B cell (primary cell): ENCODE measurements around the gene ITIH2. TPM values are rescaled to one million over a fixed set of nuclear protein-coding genes. Genes with fewer than 3 reads are reported as not detected.
"Not testable (repeated sequence)": the region's sequence is repeated elsewhere in the genome, so short reads cannot be mapped to it uniquely, and the experiment has no call there.

ENCODE experiments used
- ATAC-seq: fragments of 200-7000 bp; cut with Tn5 transposase; one replicate; pipeline ENCODE4 v1.10.0; 2021; ENCODE audit warnings: low read depth, mild to moderate bottlenecking, moderate number of reproducible peaks, moderate library complexity
- CTCF ChIA-PET: fragments of 350-600 bp; sonication (Branson Sonifier 250); formaldehyde crosslinking; loops from one replicate; lab custom pipeline; 2021; ENCODE audit warnings: antibody characterized with exemption, inconsistent platforms; lab: Charles Lee
- POLR2A ChIA-PET: fragments of 350-600 bp; sonication (Branson Sonifier 250); formaldehyde crosslinking; loops from one replicate; lab custom pipeline; 2021; ENCODE audit warnings: antibody characterized with exemption; lab: Charles Lee
- DNase-seq: peaks from one replicate; pipeline ENCODE4 v3.0.0; 2013
- H2AFZ ChIP-seq: 2 replicates; pipeline ENCODE4 v1.6.1; 2012; ENCODE audit warnings: mild to moderate bottlenecking, low read depth, low read length; ENCODE audit not compliant: insufficient read depth, poor library complexity, severe bottlenecking
- H3K27ac ChIP-seq, 2 donors: 1 replicate in 1 of 2; 2 replicates in 1 of 2; pipeline ENCODE4 v1.5.1; 2012 to 2013; ENCODE audit warnings: low read length in 2 of 2, mild to moderate bottlenecking in 2 of 2, moderate library complexity in 1 of 2
- H3K27me3 ChIP-seq, 4 experiments: fragments of 200-600 bp in 1 of 4; sonication (generic) in 1 of 4; replicated peaks in 1 of 4; 1 replicate in 2 of 4; 2 replicates in 2 of 4; pipeline versions ENCODE4 v1.6.1 to v1.7.0; 2013 to 2016; ENCODE audit warnings: low read length in 3 of 4, mild to moderate bottlenecking in 2 of 4, mixed read lengths in 1 of 4, moderate library complexity in 1 of 4; ENCODE audit not compliant: insufficient read depth in 4 of 4, control insufficient read depth in 3 of 4; ENCODE audit errors: control extremely low read depth in 1 of 4
- H3K36me3 ChIP-seq, 2 experiments: replicated peaks in 1 of 2; 1 replicate in 1 of 2; 2 replicates in 1 of 2; pipeline versions ENCODE4 v1.6.1 to v1.7.1; 2013; ENCODE audit warnings: low read length in 1 of 2; ENCODE audit not compliant: insufficient read depth in 2 of 2, control insufficient read depth in 1 of 2; ENCODE audit errors: control extremely low read depth in 1 of 2, extremely low read depth in 1 of 2
- H3K4me1 ChIP-seq, 2 donors: fragments of 200-600 bp in 1 of 2; sonication (generic) in 1 of 2; 1 replicate in 1 of 2; 2 replicates in 1 of 2; pipeline versions ENCODE4 v1.5.1 to v1.6.1; 2013 to 2017; ENCODE audit warnings: low read length in 2 of 2; ENCODE audit not compliant: control insufficient read depth in 2 of 2, insufficient read depth in 2 of 2
- H3K4me2 ChIP-seq: replicated peaks from 2 replicates; pipeline ENCODE3; 2012; ENCODE audit warnings: mild to moderate bottlenecking, low read depth, low read length; ENCODE audit not compliant: poor library complexity, severe bottlenecking
- H3K4me3 ChIP-seq, 5 experiments: fragments of 200-600 bp in 1 of 5; sonication (generic) in 1 of 5; 1 replicate in 3 of 5; 2 replicates in 2 of 5; pipeline versions ENCODE4 v1.5.1 to v1.7.0; 2011 to 2016; ENCODE audit warnings: low read length in 4 of 5, mild to moderate bottlenecking in 4 of 5, low read depth in 2 of 5, control low read depth in 1 of 5, moderate library complexity in 1 of 5; ENCODE audit not compliant: insufficient read depth in 1 of 5; ENCODE audit errors: control extremely low read depth in 1 of 5, extremely low read depth in 1 of 5
- H3K79me2 ChIP-seq: fragments of 200-600 bp; sonication (generic); one replicate; pipeline ENCODE4 v1.6.0; 2016; ENCODE audit warnings: low read length; ENCODE audit not compliant: control insufficient read depth, insufficient read depth
- H3K9ac ChIP-seq: fragments of 200-600 bp; sonication (generic); 2 replicates; pipeline ENCODE4 v1.6.1; 2017; ENCODE audit warnings: mild to moderate bottlenecking, low read length, moderate library complexity
- H3K9me3 ChIP-seq, 3 donors: one replicate each; pipeline versions ENCODE4 v1.6.1 to v1.7.1; 2013; ENCODE audit warnings: low read length in 2 of 3; ENCODE audit not compliant: control insufficient read depth in 2 of 3, insufficient read depth in 1 of 3; ENCODE audit errors: control extremely low read depth in 1 of 3
- H4K20me1 ChIP-seq: 2 replicates; pipeline ENCODE4 v1.6.0; 2012; ENCODE audit warnings: mild to moderate bottlenecking, low read length; ENCODE audit not compliant: insufficient read depth, control insufficient read depth, poor library complexity, severe bottlenecking
- H3K27ac Mint-ChIP-seq: one replicate; pipeline ENCODE4 v1.8.0; 2021; ENCODE audit warnings: mixed read lengths
- H3K27me3 Mint-ChIP-seq: one replicate; pipeline ENCODE4 v1.8.0; 2021; ENCODE audit warnings: mixed read lengths
- H3K4me1 Mint-ChIP-seq: one replicate; pipeline ENCODE4 v1.8.0; 2021; ENCODE audit warnings: mixed read lengths
- H3K4me3 Mint-ChIP-seq: one replicate; pipeline ENCODE4 v1.8.0; 2021; ENCODE audit warnings: mixed read lengths
- H3K9me3 Mint-ChIP-seq: one replicate; pipeline ENCODE4 v1.8.0; 2022; ENCODE audit warnings: mixed read lengths; ENCODE audit not compliant: insufficient read depth
- CTCF ChIP-seq: fragments of 200-600 bp; IDR thresholded peaks from one replicate; pipeline ENCODE4 v1.8.0; 2022; ENCODE audit warnings: antibody characterized with exemption, mild to moderate bottlenecking
- EZH2 ChIP-seq: IDR thresholded peaks from 2 replicates; pipeline ENCODE4 v1.6.1; 2012; ENCODE audit warnings: borderline replicate concordance, low read depth, mild to moderate bottlenecking, moderate library complexity, low read length; ENCODE audit not compliant: insufficient read depth, poor library complexity, severe bottlenecking
- WGBS: methylation state at CpG from one replicate; pipeline ENCODE4 v1.1.5; 2013; ENCODE audit warnings: missing lambda C conversion rate; ENCODE audit not compliant: insufficient coverage; 5-methylcytosine and 5-hydroxymethylcytosine counted together
- intact Hi-C: fragments of 100-400 bp; cut with micrococcal nuclease; formaldehyde crosslinking; loops from one replicate; pipeline ENCODE4 v1.10.0; 2022
- polyA plus RNA-seq: library from polyadenylated mRNA; depleted of rRNA; stranded (reverse); fragments of >200 nt; gene quantifications from 2 replicates; pipeline ENCODE4 v1.2.3, GENCODE V29; 2012
- total RNA-seq, 2 donors: library from RNA; stranded (reverse); fragments of 120-200 nt in 1 of 2; gene quantifications; 1 replicate in 1 of 2; 2 replicates in 1 of 2; pipeline versions ENCODE4 v1.2.3 to v1.2.4, GENCODE V29; 2013 to 2022

Gene ITIH2
- total and polyA plus RNA-seq, 2 donors (not counting 1 experiment from before 2014, with no cell fraction given) = not detected

- no peak overlapping the region for H3K9ac ChIP-seq
- Mint-ChIP-seq H3K9me3 (no peaks in the 10 kb centered on the region), H3K4me1 (no peaks in the 10 kb centered on the region), H3K4me3 (no peak overlapping the region), H3K27me3 (no peaks in the 10 kb centered on the region), H3K27ac (no peak overlapping the region)
- H3K27me3 ChIP-seq = peaks cover 0 to 3% (median 0%) of the 10 kb centered on the region in 4 experiments
- no peak overlapping the region for H3K27ac ChIP-seq
- no peaks in the 10 kb centered on the region for H3K4me1 ChIP-seq
- ChIA-PET CTCF (no interaction called here), POLR2A (no interaction called here)
- intact Hi-C loops = no loop called here
- no peak for TF ChIP-seq CTCF
- no peak for TF ChIP-seq EZH2
- H3K79me2 ChIP-seq = no peaks in the 10 kb centered on the region
- no peak overlapping the region for H2AFZ ChIP-seq
- no peak overlapping the region for H3K4me3 ChIP-seq
- H3K9me3 ChIP-seq = peaks cover 0 to 9% (median 0%) of the 10 kb centered on the region in 3 donors
- 94% methylated on average over 15 of the region's 20 CpGs for WGBS
- no peak for ATAC-seq
- DNase-seq = no peak
- H4K20me1 ChIP-seq = no peaks in the 10 kb centered on the region
- H3K4me2 ChIP-seq = no peak overlapping the region
- H3K36me3 ChIP-seq = no peaks in the 10 kb centered on the region
These were observed 35.7 kb downstream of the ITIH2 start for GRCh38 chr10:7738536-7739407.

GRCh38 chr10:7744307-7744706 lies 41.2 kb downstream of the ITIH2 start:
- no peaks in the 10 kb centered on the region for H3K27me3 Mint-ChIP-seq
- Histone ChIP-seq H3K79me2 (no peaks in the 10 kb centered on the region), H3K9me3 (no peaks in the 10 kb centered on the region), H3K27ac (no peak overlapping the region), H3K4me1 (no peaks in the 10 kb centered on the region), H3K4me2 (no peak overlapping the region), H3K36me3 (no peaks in the 10 kb centered on the region), H2AFZ (no peak overlapping the region), H3K4me3 (no peak overlapping the region), H3K9ac (no peak overlapping the region), H3K27me3 (no peaks in the 10 kb centered on the region), H4K20me1 (no peaks in the 10 kb centered on the region)
- no peak for ATAC-seq
- no peak for DNase-seq
- no peaks in the 10 kb centered on the region for H3K4me1 Mint-ChIP-seq
- WGBS = 87% methylated on average over 5 of the region's 8 CpGs
- ChIA-PET CTCF (no interaction called here), POLR2A (no interaction called here)
- no peak overlapping the region for H3K4me3 Mint-ChIP-seq
- H3K9me3 Mint-ChIP-seq = no peaks in the 10 kb centered on the region
- intact Hi-C loops = no loop called here
- no peak overlapping the region for H3K27ac Mint-ChIP-seq
- TF ChIP-seq CTCF (no peak), EZH2 (no peak)

GRCh38 chr10:7748637-7749036 lies 45.5 kb downstream of the ITIH2 start:
- H3K9me3 ChIP-seq, H3K27me3 ChIP-seq, H3K79me2 ChIP-seq, H3K4me3 Mint-ChIP-seq, H4K20me1 ChIP-seq, H3K4me2 ChIP-seq, H2AFZ ChIP-seq, H3K9ac ChIP-seq, H3K4me3 ChIP-seq, intact Hi-C loops, ATAC-seq, H3K27ac Mint-ChIP-seq, H3K4me1 ChIP-seq, DNase-seq, H3K4me1 Mint-ChIP-seq, H3K9me3 Mint-ChIP-seq, H3K27me3 Mint-ChIP-seq, H3K27ac ChIP-seq, POLR2A ChIA-PET: not testable (repeated sequence)
- WGBS = 94% methylated on average over 7 of the region's 7 CpGs
- peaks cover 1 to 20% of the 10 kb centered on the region in 2 experiments for H3K36me3 ChIP-seq
- CTCF ChIA-PET = interaction anchor here (0.7 kb wide), 1 partner anchor 10 kb away, joined by 3 read pairs; no protein-coding TSS in a partner anchor
